GM12874 (cell line): Measurements from ENCODE around the gene GDF11.

Experiments used
- TF ChIP-seq, protein P1 (sequence below): IDR thresholded peaks from 2 replicates; pipeline ENCODE4 v1.5.1; 2011; ENCODE audit warnings: low read depth, mild to moderate bottlenecking, control low read depth, low read length, moderate library complexity; ENCODE audit not compliant: insufficient read depth

The GDF11 gene

DNA sequence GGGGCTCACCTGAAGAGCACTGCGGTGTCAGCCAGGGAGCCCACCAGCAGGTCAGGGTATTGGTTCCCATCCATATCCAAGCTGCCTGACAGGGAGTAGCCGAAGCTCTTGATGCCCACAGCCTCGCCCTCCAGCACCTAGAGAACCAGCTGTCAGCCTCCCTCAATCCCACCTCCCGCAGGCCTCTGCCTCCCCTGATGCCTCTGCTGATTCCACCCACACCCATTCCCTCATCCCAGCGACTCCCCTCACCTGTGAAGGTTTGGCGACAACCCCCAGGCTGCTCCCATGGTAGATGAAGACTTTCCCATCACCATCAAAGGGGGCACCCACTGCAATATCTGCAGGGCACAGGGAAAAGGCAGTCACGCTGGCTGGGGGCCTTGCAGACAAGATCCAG is 45.2 kb upstream of the GDF11 start:
- TF ChIP-seq, protein P1, sequence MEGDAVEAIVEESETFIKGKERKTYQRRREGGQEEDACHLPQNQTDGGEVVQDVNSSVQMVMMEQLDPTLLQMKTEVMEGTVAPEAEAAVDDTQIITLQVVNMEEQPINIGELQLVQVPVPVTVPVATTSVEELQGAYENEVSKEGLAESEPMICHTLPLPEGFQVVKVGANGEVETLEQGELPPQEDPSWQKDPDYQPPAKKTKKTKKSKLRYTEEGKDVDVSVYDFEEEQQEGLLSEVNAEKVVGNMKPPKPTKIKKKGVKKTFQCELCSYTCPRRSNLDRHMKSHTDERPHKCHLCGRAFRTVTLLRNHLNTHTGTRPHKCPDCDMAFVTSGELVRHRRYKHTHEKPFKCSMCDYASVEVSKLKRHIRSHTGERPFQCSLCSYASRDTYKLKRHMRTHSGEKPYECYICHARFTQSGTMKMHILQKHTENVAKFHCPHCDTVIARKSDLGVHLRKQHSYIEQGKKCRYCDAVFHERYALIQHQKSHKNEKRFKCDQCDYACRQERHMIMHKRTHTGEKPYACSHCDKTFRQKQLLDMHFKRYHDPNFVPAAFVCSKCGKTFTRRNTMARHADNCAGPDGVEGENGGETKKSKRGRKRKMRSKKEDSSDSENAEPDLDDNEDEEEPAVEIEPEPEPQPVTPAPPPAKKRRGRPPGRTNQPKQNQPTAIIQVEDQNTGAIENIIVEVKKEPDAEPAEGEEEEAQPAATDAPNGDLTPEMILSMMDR = no peak

DNA sequence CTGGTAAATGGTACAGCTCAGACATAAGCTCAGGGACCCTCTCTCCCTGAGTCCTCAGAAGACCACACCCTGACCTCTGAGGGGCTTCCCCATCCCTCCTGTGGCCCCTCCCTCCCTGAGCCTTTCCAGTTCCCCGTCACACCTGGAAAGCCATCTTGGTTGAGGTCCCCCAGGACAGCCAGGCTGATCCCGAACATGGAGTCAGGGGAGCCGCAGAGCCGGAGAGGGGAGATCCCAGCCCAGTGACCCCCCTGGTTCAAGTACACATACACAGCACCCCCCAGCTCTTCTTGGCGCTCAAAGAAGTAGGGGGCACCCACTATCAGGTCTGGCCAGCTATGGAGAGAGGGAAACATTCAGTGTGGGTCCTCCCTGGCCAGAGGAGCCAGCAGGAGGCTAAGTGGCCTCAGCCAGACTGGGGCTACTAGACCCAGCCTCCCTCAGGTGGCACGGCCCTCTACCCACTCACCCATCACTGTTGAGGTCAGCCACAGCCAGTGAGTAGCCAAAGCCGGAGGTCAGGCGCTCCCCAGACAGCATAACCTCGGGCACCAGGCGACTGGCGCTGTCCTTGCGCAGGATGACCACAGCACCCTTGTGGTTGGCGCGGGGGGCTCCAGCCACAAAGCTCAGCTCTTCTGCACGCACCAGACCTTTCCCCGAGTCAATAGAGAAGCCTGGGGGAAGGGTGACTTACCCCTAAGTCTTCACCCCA is 44.5 kb upstream of the GDF11 start:
- TF ChIP-seq, protein P1 = no peak

DNA sequence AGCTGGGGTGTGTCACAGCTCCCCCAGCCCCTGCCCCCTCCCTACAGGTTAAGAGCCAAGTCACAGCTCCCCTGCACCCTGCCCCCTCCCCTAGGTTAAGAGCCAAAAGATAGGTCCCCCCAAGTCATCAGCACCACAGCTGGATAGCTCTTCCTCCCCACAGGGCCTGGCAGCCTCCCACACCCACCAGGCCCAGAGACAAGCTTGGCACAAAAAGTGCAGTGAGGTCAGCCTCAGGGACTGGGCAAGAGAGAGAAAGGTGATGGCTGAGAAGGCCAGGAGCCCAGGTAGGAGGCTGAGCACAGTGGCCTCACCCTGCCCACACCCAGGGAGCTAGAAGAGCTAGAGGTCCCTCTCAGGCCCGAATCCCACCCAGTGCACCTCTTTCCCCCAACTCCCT is 44.0 kb upstream of the GDF11 start:
- TF ChIP-seq, protein P1 = no peak

DNA sequence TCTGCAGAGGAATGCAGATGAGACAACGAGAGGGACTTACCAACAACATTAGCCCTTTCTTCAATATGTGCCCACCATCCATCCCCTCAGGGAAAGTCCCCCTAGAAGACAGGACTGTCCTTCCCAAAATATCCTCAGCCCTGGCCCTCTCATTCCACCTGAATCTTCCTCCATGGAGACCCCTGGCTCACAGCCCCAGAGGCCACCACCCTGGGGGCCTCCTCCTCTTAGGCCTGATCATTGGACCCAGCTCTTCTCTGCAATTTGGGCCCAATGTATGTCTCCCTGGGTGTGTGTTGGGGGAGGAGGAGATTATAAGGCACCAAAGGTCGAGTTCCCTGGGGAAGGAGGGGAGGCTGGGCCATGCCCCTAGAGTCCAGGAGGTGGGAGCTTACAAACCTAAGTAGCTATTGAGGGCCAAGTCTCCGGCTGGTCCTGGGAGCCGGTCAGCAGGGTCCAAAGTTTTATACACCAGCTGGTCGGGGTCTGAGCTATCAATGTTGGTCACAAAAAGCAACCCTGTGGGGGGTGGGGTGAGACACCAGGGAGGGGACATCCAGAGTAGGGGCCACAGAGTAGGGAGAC is 43.4 kb upstream of the GDF11 start:
- TF ChIP-seq, protein P1 = no peak

DNA sequence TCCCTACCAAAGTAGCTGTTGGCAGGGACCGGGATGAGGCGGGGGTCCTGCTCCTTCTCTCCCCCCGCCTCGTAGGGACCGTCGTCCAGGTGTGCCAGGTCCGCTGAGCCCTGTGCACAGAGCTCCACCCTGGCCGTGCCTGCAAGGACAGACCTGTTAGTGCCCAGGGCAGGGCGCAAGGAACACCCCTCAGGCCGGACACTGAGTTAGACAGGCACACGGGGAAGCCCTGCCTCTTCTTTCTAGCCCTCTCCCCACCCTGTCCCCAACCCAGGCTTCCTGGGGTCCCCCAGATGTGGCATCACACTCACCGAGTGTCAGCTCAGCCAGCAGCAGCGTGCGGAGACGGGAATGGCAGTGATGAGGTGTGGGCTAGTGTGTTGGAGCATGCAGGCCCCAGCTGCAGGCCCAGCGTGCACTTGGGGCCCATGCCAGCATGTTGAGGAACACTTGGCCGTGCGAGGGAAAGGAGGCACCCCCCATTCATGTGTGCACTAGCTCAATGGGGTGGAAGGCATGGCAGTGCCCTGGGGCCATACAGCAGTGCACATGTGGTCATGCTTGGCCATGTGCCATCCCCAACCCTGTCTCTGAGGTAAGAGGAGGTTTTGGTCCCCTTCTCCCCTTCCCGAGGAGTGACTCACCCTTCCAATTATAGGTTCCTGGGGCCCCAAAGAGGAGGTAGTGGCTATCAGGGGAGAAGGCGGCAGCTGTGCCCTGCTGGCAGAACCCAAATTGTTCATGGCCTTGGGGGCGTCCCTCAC is 42.5 kb upstream of the GDF11 start:
- TF ChIP-seq, protein P1 = no peak

DNA sequence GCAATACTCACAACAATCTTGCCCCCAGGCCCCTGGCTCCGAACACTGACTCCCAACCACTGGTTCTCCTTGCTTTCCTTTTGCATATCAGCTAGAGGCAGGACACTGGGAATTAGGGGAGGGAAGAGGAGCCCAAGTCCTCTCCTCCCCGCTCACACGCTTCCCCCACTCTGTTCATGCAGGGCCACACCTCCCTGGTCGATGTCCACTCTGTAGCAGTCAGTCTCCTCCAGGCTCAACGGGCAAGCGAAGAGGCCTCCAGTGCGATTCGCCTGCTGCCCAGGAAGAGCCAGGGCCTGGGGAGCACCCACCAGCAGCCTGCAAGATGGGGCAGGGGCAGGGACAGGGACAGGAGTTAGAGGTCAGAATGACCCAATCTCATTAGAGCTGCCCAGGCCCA is 40.1 kb upstream of the GDF11 start:
- TF ChIP-seq, protein P1 = no peak

DNA sequence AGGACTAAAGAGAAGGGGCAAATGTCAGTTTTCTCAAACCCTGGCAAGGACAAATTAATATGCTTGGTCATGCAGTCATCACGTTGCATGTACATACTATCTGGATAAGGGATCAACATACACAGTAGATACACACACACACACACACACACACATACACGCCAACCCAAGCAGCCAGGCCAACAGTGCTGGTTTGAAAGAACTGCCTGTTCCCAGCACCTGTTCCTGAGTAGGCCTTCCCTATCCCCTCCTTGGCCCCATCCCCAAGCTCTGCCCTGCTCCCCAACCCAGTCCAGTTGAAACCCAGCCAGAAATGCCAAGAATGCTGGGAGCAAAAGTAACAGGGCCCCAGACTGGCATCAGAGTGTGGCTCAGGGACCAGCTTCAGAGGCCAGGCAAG is 39.6 kb upstream of the GDF11 start:
- TF ChIP-seq, protein P1 = no peak
